Activated CD4-positive, CD25-positive, alpha-beta regulatory T cell treated with anti-CD3 and anti-CD28 coated beads, Interleukin-2, amount 50 U/mL, for 72 hours (primary cell): ENCODE results near the gene GCNT2.
"Not testable (repeated sequence)": the region's sequence is repeated elsewhere in the genome, so short reads cannot be mapped to it uniquely, and the experiment has no call there.

ENCODE experiments used
- DNase-seq: peaks from one replicate; pipeline ENCODE4 v3.0.0; 2021

The GCNT2 gene

GRCh38 chr6:10613723-10614122, 92.6 kb downstream of the GCNT2 start:
- no peak for DNase-seq

GRCh38 chr6:10615675-10616074, 94.5 kb downstream of the GCNT2 start:
- no peak for DNase-seq

GRCh38 chr6:10616266-10616665, 95.1 kb downstream of the GCNT2 start:
- DNase-seq = not testable (repeated sequence)

- no peak for DNase-seq
Measured at GRCh38 chr6:10617008-10617696, 96.0 kb downstream of the GCNT2 start.

GRCh38 chr6:10618409-10618808, 97.3 kb downstream of the GCNT2 start:
- no peak for DNase-seq

GRCh38 chr6:10621213-10621612, 100.1 kb downstream of the GCNT2 start:
- DNase-seq = no peak

GRCh38 chr6:10621847-10622246, 100.7 kb downstream of the GCNT2 start:
- no peak for DNase-seq

- DNase-seq = no peak
Measured at GRCh38 chr6:10624836-10625235, 103.7 kb downstream of the GCNT2 start.

GRCh38 chr6:10626154-10626741, 105.1 kb downstream of the GCNT2 start:
- no peak for DNase-seq

- DNase-seq = no peak
Measured at GRCh38 chr6:10627800-10628199, 106.6 kb downstream of the GCNT2 start.

GRCh38 chr6:10630178-10630577, 109.0 kb downstream of the GCNT2 start:
- no peak for DNase-seq

GRCh38 chr6:10633216-10633615, 112.1 kb downstream of the GCNT2 start:
- DNase-seq = no peak

- DNase-seq = no peak
Measured at GRCh38 chr6:10640412-10640811, 119.3 kb downstream of the GCNT2 start.

GRCh38 chr6:10641528-10641927, 120.4 kb downstream of the GCNT2 start:
- DNase-seq = no peak

- DNase-seq = no peak
Measured at GRCh38 chr6:10643201-10643651, 122.1 kb downstream of the GCNT2 start.

GRCh38 chr6:10644225-10644624, 123.1 kb downstream of the GCNT2 start:
- no peak for DNase-seq

- no peak for DNase-seq
Measured at GRCh38 chr6:10655508-10656055, 134.4 kb downstream of the GCNT2 start.

- DNase-seq = no peak
Measured at GRCh38 chr6:10658910-10659698, 138.0 kb downstream of the GCNT2 start.

GRCh38 chr6:10659699-10660348, 138.7 kb downstream of the GCNT2 start:
- no peak for DNase-seq

- DNase-seq = not testable (repeated sequence)
Measured at GRCh38 chr6:10660431-10661191, 139.5 kb downstream of the GCNT2 start.

GRCh38 chr6:10662207-10662606, 141.1 kb downstream of the GCNT2 start:
- no peak for DNase-seq

- no peak for DNase-seq
Measured at GRCh38 chr6:10662742-10663141, 141.6 kb downstream of the GCNT2 start.
